ENCODE data around the gene RHOBTB1.

RHOBTB1 gene

GRCh38 chr10:60848680-60849079 is 95.3 kb downstream of the RHOBTB1 start:
- no peaks in the 10 kb centered on the region for H3K27me3 ChIP-seq (ENCODE audit: insufficient read depth, low read length)
- no peaks in the 10 kb centered on the region for H3K9me2 ChIP-seq (ENCODE audit: low read depth, low read length)
- H3K9me3 ChIP-seq (ENCODE audit: low read length) = no peaks in the 10 kb centered on the region
- H3K36me3 ChIP-seq (ENCODE audit: insufficient read depth, low read length) = no peaks in the 10 kb centered on the region
- H3F3A ChIP-seq (ENCODE audit: insufficient read depth, low read length) = no peaks in the 10 kb centered on the region
- H3K4me3 ChIP-seq (ENCODE audit: low read depth, low read length, poor library complexity, severe bottlenecking) = no peak overlapping the region
- no peaks in the 10 kb centered on the region for H4K20me1 ChIP-seq (ENCODE audit: insufficient read depth, low read length)
- no peak overlapping the region for H3K4me2 ChIP-seq (ENCODE audit: low read length)
- TF ChIP-seq CTCF (IDR thresholded peaks at IDR 0.05; ENCODE audit: low read length) (no peak), EZH2 (IDR thresholded peaks at IDR 0.05; ENCODE audit: borderline replicate concordance, low read length) (no peak)
- H3K4me1 ChIP-seq (ENCODE audit: insufficient read depth, low read length, severe bottlenecking) = no peaks in the 10 kb centered on the region
- no peak overlapping the region for H3K27ac ChIP-seq (ENCODE audit: low read depth, low read length, poor library complexity, severe bottlenecking)
- H3K9ac ChIP-seq (ENCODE audit: low read length) = no peak overlapping the region
- no peak overlapping the region for H2AFZ ChIP-seq (ENCODE audit: low read length)
- no peaks in the 10 kb centered on the region for H3K79me2 ChIP-seq (ENCODE audit: insufficient read depth, low read length)

GRCh38 chr10:60848126-60848525 is 95.9 kb downstream of the RHOBTB1 start:
- no peaks in the 10 kb centered on the region for H3F3A ChIP-seq (ENCODE audit: insufficient read depth, low read length)
- no peaks in the 10 kb centered on the region for H3K4me1 ChIP-seq (ENCODE audit: insufficient read depth, low read length, severe bottlenecking)
- H3K4me2 ChIP-seq (ENCODE audit: low read length) = no peak overlapping the region
- no peaks in the 10 kb centered on the region for H4K20me1 ChIP-seq (ENCODE audit: insufficient read depth, low read length)
- no peak for TF ChIP-seq CTCF (IDR thresholded peaks at IDR 0.05; ENCODE audit: low read length)
- no peak for TF ChIP-seq EZH2 (IDR thresholded peaks at IDR 0.05; ENCODE audit: borderline replicate concordance, low read length)
- no peaks in the 10 kb centered on the region for H3K9me2 ChIP-seq (ENCODE audit: low read depth, low read length)
- no peak overlapping the region for H3K27ac ChIP-seq (ENCODE audit: low read depth, low read length, poor library complexity, severe bottlenecking)
- H3K79me2 ChIP-seq (ENCODE audit: insufficient read depth, low read length) = no peaks in the 10 kb centered on the region
- no peaks in the 10 kb centered on the region for H3K36me3 ChIP-seq (ENCODE audit: insufficient read depth, low read length)
- H3K27me3 ChIP-seq (ENCODE audit: insufficient read depth, low read length) = no peaks in the 10 kb centered on the region
- H2AFZ ChIP-seq (ENCODE audit: low read length) = no peak overlapping the region
- H3K9ac ChIP-seq (ENCODE audit: low read length) = no peak overlapping the region
- H3K9me3 ChIP-seq (ENCODE audit: low read length) = no peaks in the 10 kb centered on the region
- no peak overlapping the region for H3K4me3 ChIP-seq (ENCODE audit: low read depth, low read length, poor library complexity, severe bottlenecking)

- H3K27me3 ChIP-seq (ENCODE audit: insufficient read depth, low read length) = no peaks in the 10 kb centered on the region
- H3K4me2 ChIP-seq (ENCODE audit: low read length) = no peak overlapping the region
- H3K4me3 ChIP-seq (ENCODE audit: low read depth, low read length, poor library complexity, severe bottlenecking) = no peak overlapping the region
- H2AFZ ChIP-seq (ENCODE audit: low read length) = no peak overlapping the region
- no peaks in the 10 kb centered on the region for H3K9me2 ChIP-seq (ENCODE audit: low read depth, low read length)
- H3K4me1 ChIP-seq (ENCODE audit: insufficient read depth, low read length, severe bottlenecking) = no peaks in the 10 kb centered on the region
- TF ChIP-seq CTCF (IDR thresholded peaks at IDR 0.05; ENCODE audit: low read length) (no peak), EZH2 (IDR thresholded peaks at IDR 0.05; ENCODE audit: borderline replicate concordance, low read length) (no peak)
- no peaks in the 10 kb centered on the region for H3K36me3 ChIP-seq (ENCODE audit: insufficient read depth, low read length)
- H4K20me1 ChIP-seq (ENCODE audit: insufficient read depth, low read length) = no peaks in the 10 kb centered on the region
- no peak overlapping the region for H3K27ac ChIP-seq (ENCODE audit: low read depth, low read length, poor library complexity, severe bottlenecking)
- no peaks in the 10 kb centered on the region for H3K9me3 ChIP-seq (ENCODE audit: low read length)
- H3F3A ChIP-seq (ENCODE audit: insufficient read depth, low read length) = no peaks in the 10 kb centered on the region
- H3K9ac ChIP-seq (ENCODE audit: low read length) = no peak overlapping the region
- H3K79me2 ChIP-seq (ENCODE audit: insufficient read depth, low read length) = no peaks in the 10 kb centered on the region
These were observed 97.8 kb downstream of the RHOBTB1 start for GRCh38 chr10:60846173-60846572.

Measured in OCI-LY1 (cell line).